BJ (cell line): Measurements from ENCODE around the gene BRPF1. TPM values are rescaled to one million over a fixed set of nuclear protein-coding genes. Genes with fewer than 3 reads are reported as not detected.
A peak's percentile ranks its signal among the peaks of the same experiment; 100 is the strongest.

Experiments used
- CTCF ChIA-PET: fragments of 350-600 bp; formaldehyde crosslinking; extraction: SDS; loops from one replicate; lab custom pipeline; 2021; ENCODE audit warnings: antibody characterized with exemption, inconsistent platforms; lab: Yijun Ruan, JAX
- POLR2A ChIA-PET: fragments of 300-600 bp; sonication (Branson Sonifier 250); formaldehyde crosslinking; extraction: SDS; loops from one replicate; lab custom pipeline; 2021; ENCODE audit warnings: antibody characterized with exemption; lab: Charles Lee
- DNase-seq: peaks from one replicate; pipeline ENCODE4 v3.0.0-alpha.2; 2011; ENCODE audit warnings: low read depth
- H3K27me3 ChIP-seq: 2 replicates; pipeline ENCODE4 v1.6.0; 2011; ENCODE audit warnings: low read length; ENCODE audit not compliant: control insufficient read depth, insufficient read depth
- H3K36me3 ChIP-seq: 2 replicates; pipeline ENCODE4 v1.5.1; 2011; ENCODE audit warnings: low read length; ENCODE audit not compliant: control insufficient read depth, insufficient read depth
- H3K4me3 ChIP-seq: 2 replicates; pipeline ENCODE4 v1.5.1; 2011; ENCODE audit warnings: low read depth, mild to moderate bottlenecking, control low read depth, low read length
- CTCF ChIP-seq: IDR thresholded peaks from 2 replicates; pipeline ENCODE4 v1.5.1; 2011; ENCODE audit warnings: low read depth, mild to moderate bottlenecking, control low read depth, inconsistent platforms, low read length, moderate library complexity; ENCODE audit not compliant: insufficient read depth
- polyA plus RNA-seq: library from polyadenylated mRNA; depleted of rRNA; stranded (reverse); fragments of >200 nt; gene quantifications from 2 replicates; pipeline ENCODE4 v1.2.3, GENCODE V29; 2011

The BRPF1 gene
- polyA plus RNA-seq, 1 experiment, result 10.0 TPM

GRCh38 chr3:9712415-9712814, 19.1 kb upstream of the BRPF1 start:
- no peaks in the 10 kb centered on the region for H3K36me3 ChIP-seq
- no peak for DNase-seq
- TF ChIP-seq CTCF, result no peak
- CTCF ChIA-PET, result no interaction called here
- POLR2A ChIA-PET, result no interaction called here
- H3K27me3 ChIP-seq, result peaks cover 1% of the 10 kb centered on the region
- H3K4me3 ChIP-seq, result no peak overlapping the region

GRCh38 chr3:9713142-9713541, 18.4 kb upstream of the BRPF1 start:
- no peak for DNase-seq
- POLR2A ChIA-PET, result no interaction called here
- Histone ChIP-seq H3K27me3 (peaks cover 3% of the 10 kb centered on the region), H3K36me3 (no peaks in the 10 kb centered on the region), H3K4me3 (no peak overlapping the region)
- TF ChIP-seq CTCF, result no peak
- CTCF ChIA-PET, result no interaction called here

- Histone ChIP-seq H3K36me3 (no peaks in the 10 kb centered on the region), H3K27me3 (peaks cover 3% of the 10 kb centered on the region), H3K4me3 (no peak overlapping the region)
- ChIA-PET CTCF (interaction anchor here (1.0 to 3.3 kb wide), 11 partner anchors 11 to 1023 kb away, joined by 3 to 22 read pairs (median 4); partner anchors contain the start of gene BRPF1), POLR2A (no interaction called here)
- DNase-seq, result no peak
- no peak for TF ChIP-seq CTCF
These were observed 16.4 kb upstream of the BRPF1 start for GRCh38 chr3:9715136-9715535.

GRCh38 chr3:9715764-9716437, 15.6 kb upstream of the BRPF1 start:
- H3K36me3 ChIP-seq, result no peaks in the 10 kb centered on the region
- no peak overlapping the region for H3K4me3 ChIP-seq
- peak; percentile 57 for DNase-seq
- peak; percentile 86 for TF ChIP-seq CTCF
- CTCF ChIA-PET, result interaction anchor here (0.6 to 3.3 kb wide), 20 partner anchors 9 to 1023 kb away, joined by 3 to 22 read pairs (median 4); partner anchors contain the start of genes ARPC4, BRPF1, OGG1 and TADA3
- POLR2A ChIA-PET, result interaction anchor here (0.6 kb wide), 1 partner anchor 54 kb away, joined by 3 read pairs; the partner anchor contains the start of gene CAMK1
- peaks cover 3% of the 10 kb centered on the region for H3K27me3 ChIP-seq

GRCh38 chr3:9716801-9717555, 14.6 kb upstream of the BRPF1 start:
- CTCF ChIA-PET, result interaction anchor here (1.1 to 3.3 kb wide), 5 partner anchors 9 to 230 kb away, joined by 3 to 9 read pairs (median 5); partner anchors contain the start of gene OGG1
- POLR2A ChIA-PET, result no interaction called here

More at GRCh38 chr3:9716801-9717555, 14.6 kb upstream of the BRPF1 start:
- DNase-seq, result no peak
- H3K27me3 ChIP-seq, result peaks cover 3% of the 10 kb centered on the region
- H3K4me3 ChIP-seq, result no peak overlapping the region
- H3K36me3 ChIP-seq, result no peaks in the 10 kb centered on the region
- no peak for TF ChIP-seq CTCF
